HL-60 (cell line): ENCODE data around the gene AAK1.
A peak's percentile ranks its signal among the peaks of the same experiment; 100 is the strongest.

ENCODE experiments used
- DNase-seq, 2 experiments: peaks; one replicate each; pipeline ENCODE4 v3.0.0-alpha.2; 2010 to 2020; ENCODE audit warnings: low read depth in 1 of 2, low spot score in 1 of 2
- H3K27ac ChIP-seq: fragments of 250-450 bp; sonication (Bioruptor Pico); replicated peaks from 2 replicates; pipeline ENCODE4 v1.5.1; 2020; ENCODE audit warnings: mild to moderate bottlenecking, moderate library complexity
- H3K27me3 ChIP-seq: fragments of 250-450 bp; sonication (Bioruptor Pico); 2 replicates; pipeline ENCODE4 v1.5.1; 2021; ENCODE audit warnings: mild to moderate bottlenecking, moderate library complexity; ENCODE audit not compliant: insufficient read depth, poor library complexity, severe bottlenecking
- H3K4me3 ChIP-seq: replicated peaks from 2 replicates; pipeline ENCODE4 v1.5.1; 2011; ENCODE audit warnings: mild to moderate bottlenecking, control low read depth, low read length; ENCODE audit not compliant: insufficient read depth
- GABPA ChIP-seq: IDR thresholded peaks from 2 replicates; pipeline ENCODE4 v1.6.1; 2012; ENCODE audit warnings: low read depth
- POLR2AphosphoS5 ChIP-seq: IDR thresholded peaks from 2 replicates; pipeline ENCODE4 v1.6.1; 2012; ENCODE audit warnings: low read depth
- REST ChIP-seq: IDR thresholded peaks from 2 replicates; pipeline ENCODE4 v1.6.1; 2012; ENCODE audit warnings: low read depth; ENCODE audit not compliant: insufficient replicate concordance
- SPI1 ChIP-seq: IDR thresholded peaks from 2 replicates; pipeline ENCODE4 v1.6.1; 2012; ENCODE audit warnings: low read depth, mild to moderate bottlenecking, borderline replicate concordance
- TF ChIP-seq, protein P1 (sequence below): IDR thresholded peaks from one replicate; pipeline ENCODE4 v1.5.1; 2011; ENCODE audit warnings: low read length, control low read depth, inconsistent platforms; ENCODE audit not compliant: insufficient read depth

Gene AAK1

DNA sequence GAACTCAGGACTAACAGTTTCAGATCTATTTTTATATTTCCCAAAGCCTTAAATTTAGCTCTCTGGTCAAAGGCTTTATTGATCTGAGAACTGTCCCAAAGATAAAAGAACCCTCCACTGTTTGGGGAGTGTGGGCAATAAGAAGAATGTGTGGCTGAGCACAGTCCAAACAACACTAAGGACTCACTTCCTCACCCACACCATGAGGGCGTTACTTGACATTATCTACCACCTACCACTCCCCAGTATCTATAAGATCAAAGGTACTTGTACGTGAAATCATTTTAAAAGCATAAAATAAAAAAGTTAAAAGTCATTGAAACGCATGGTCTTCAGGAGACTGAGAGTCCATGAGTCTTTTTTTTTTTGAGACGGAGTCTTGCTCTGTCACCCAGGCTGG, 151.7 kb downstream of the AAK1 start:
- Histone ChIP-seq H3K27ac (no peak overlapping the region), H3K4me3 (no peak overlapping the region), H3K27me3 (no peaks in the 10 kb centered on the region)
- DNase-seq, result no peak
- TF ChIP-seq SPI1 (no peak), REST (no peak), GABPA (no peak), POLR2AphosphoS5 (no peak)
- TF ChIP-seq, protein P1, sequence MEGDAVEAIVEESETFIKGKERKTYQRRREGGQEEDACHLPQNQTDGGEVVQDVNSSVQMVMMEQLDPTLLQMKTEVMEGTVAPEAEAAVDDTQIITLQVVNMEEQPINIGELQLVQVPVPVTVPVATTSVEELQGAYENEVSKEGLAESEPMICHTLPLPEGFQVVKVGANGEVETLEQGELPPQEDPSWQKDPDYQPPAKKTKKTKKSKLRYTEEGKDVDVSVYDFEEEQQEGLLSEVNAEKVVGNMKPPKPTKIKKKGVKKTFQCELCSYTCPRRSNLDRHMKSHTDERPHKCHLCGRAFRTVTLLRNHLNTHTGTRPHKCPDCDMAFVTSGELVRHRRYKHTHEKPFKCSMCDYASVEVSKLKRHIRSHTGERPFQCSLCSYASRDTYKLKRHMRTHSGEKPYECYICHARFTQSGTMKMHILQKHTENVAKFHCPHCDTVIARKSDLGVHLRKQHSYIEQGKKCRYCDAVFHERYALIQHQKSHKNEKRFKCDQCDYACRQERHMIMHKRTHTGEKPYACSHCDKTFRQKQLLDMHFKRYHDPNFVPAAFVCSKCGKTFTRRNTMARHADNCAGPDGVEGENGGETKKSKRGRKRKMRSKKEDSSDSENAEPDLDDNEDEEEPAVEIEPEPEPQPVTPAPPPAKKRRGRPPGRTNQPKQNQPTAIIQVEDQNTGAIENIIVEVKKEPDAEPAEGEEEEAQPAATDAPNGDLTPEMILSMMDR, result no peak

GRCh38 chr2:69490486-69490885, 153.1 kb downstream of the AAK1 start:
- DNase-seq, result no peak
- Histone ChIP-seq H3K4me3 (no peak overlapping the region), H3K27ac (no peak overlapping the region), H3K27me3 (no peaks in the 10 kb centered on the region)
- TF ChIP-seq SPI1 (no peak), REST (no peak), POLR2AphosphoS5 (no peak), GABPA (no peak)
- TF ChIP-seq, protein P1, result no peak

DNA sequence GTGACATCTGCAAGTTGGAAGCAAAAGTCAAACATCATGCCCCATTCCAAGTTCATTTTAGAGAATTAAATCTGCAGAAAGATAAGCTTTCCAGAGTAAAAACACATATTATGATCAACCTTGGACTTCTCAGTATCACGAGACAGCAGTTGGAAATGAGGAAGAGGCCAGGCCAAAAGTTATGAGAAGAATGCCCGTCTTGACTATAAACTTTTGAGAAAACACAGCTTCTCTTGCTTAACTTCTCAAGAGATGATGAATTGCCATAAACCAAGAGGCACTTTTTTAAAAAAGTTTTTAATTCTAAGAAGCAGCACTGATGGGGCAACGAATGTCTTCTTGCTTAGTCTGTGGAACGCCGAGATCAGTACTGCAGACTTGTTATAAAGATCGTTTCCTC, 153.7 kb downstream of the AAK1 start:
- Histone ChIP-seq H3K27me3 (no peaks in the 10 kb centered on the region), H3K27ac (no peak overlapping the region), H3K4me3 (no peak overlapping the region)
- TF ChIP-seq SPI1 (peak; percentile 23; the same call in 1 of the 2 replicates), GABPA (no peak)
- DNase-seq, result no peak

DNA sequence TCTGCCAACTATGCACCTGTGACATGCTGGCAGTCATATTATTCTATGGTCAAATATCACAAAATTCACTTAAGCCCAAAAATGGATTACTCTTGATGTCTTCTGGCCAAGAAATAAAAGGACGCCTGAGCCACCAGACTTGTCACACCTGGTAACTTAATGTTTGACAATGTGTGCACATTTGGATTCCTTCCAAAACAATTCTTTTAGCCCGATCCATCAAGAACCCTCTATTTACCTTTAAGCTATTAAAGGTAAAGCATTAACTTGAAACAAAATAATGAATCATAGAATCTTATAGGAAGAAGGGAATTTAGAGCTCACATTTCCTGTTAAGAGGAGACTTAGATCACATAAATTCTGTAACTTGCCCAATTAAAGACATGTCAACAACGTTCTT, 159.8 kb downstream of the AAK1 start:
- DNase-seq, result no peak
- H3K4me3 ChIP-seq, result no peak overlapping the region
- no peak for TF ChIP-seq GABPA
- no peak overlapping the region for H3K27ac ChIP-seq
- no peaks in the 10 kb centered on the region for H3K27me3 ChIP-seq

DNA sequence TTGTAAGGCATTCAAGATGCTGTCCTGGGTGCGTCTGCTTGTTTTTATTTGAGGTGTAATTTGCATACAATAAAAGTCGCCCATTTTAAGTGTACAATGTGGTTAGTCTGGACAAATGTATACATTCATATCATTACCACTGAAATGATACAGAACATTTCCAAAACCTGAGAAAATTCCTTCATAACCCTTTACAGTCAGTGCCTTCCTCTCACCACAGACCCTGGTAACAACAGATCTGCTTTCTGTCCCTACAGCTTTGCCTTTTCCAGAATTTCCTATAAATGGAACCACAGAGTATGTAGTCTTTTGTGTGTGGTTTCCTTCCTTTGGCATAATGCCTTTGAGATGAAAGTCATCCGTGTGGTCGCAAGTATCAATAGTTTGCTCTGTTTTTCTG, 160.5 kb downstream of the AAK1 start:
- no peak overlapping the region for H3K27ac ChIP-seq
- H3K27me3 ChIP-seq, result no peaks in the 10 kb centered on the region
- TF ChIP-seq POLR2AphosphoS5 (no peak), REST (no peak), GABPA (no peak), SPI1 (no peak)
- TF ChIP-seq, protein P1, result no peak
- DNase-seq, result no peak
- no peak overlapping the region for H3K4me3 ChIP-seq
